Activated B cell treated with CpG ODN at 0.5 μM for 24 hours (primary cell): ENCODE results near the gene SLAMF6. TPM values are rescaled to one million over a fixed set of nuclear protein-coding genes. Genes with fewer than 3 reads are reported as not detected.
"Not testable (repeated sequence)": the region's sequence is repeated elsewhere in the genome, so short reads cannot be mapped to it uniquely, and the experiment has no call there.

ENCODE experiments used
- ATAC-seq: fragments of 200-7000 bp; cut with Tn5 transposase; one replicate; pipeline ENCODE4 v1.10.0; 2021; ENCODE audit warnings: low read depth, mild to moderate bottlenecking, moderate library complexity
- CTCF ChIA-PET: fragments of 350-600 bp; sonication (Branson Sonifier 250); formaldehyde crosslinking; loops from one replicate; lab custom pipeline; 2021; ENCODE audit warnings: antibody characterized with exemption; lab: Charles Lee
- POLR2A ChIA-PET: fragments of 350-600 bp; sonication (Branson Sonifier 250); formaldehyde crosslinking; loops from one replicate; lab custom pipeline; 2021; ENCODE audit warnings: antibody characterized with exemption; lab: Charles Lee
- DNase-seq: peaks from one replicate; pipeline ENCODE4 v3.0.0; 2022
- H3K27ac Mint-ChIP-seq: one replicate; pipeline ENCODE4 v1.8.0; 2020; ENCODE audit warnings: mixed read lengths
- H3K27me3 Mint-ChIP-seq: one replicate; pipeline ENCODE4 v1.8.0; 2021; ENCODE audit warnings: mixed read lengths
- H3K36me3 Mint-ChIP-seq: one replicate; pipeline ENCODE4 v1.8.0; 2021; ENCODE audit warnings: low read depth, mixed read lengths
- H3K4me1 Mint-ChIP-seq: one replicate; pipeline ENCODE4 v1.8.0; 2021; ENCODE audit warnings: mixed read lengths
- H3K4me3 Mint-ChIP-seq: one replicate; pipeline ENCODE4 v1.8.0; 2020; ENCODE audit warnings: mild to moderate bottlenecking, mixed read lengths
- H3K9me3 Mint-ChIP-seq: one replicate; pipeline ENCODE4 v1.8.0; 2020; ENCODE audit warnings: mixed read lengths
- CTCF ChIP-seq: fragments of 200-600 bp; IDR thresholded peaks from one replicate; pipeline ENCODE4 v1.8.0; 2022; ENCODE audit warnings: antibody characterized with exemption, mild to moderate bottlenecking
- intact Hi-C: fragments of 100-400 bp; cut with micrococcal nuclease; formaldehyde crosslinking; loops from one replicate; pipeline ENCODE4 v1.15.1; 2024
- total RNA-seq: library from RNA; stranded (reverse); gene quantifications from 2 replicates; pipeline ENCODE4 v1.2.3, GENCODE V29; 2022

The SLAMF6 gene
- total RNA-seq, 1 donor from 2014 or later = 31.2 TPM

- Mint-ChIP-seq H3K27me3 (no peaks in the 10 kb centered on the region), H3K4me1 (peaks cover 17% of the 10 kb centered on the region), H3K36me3 (peaks cover 9% of the 10 kb centered on the region), H3K9me3 (peaks cover 15% of the 10 kb centered on the region), H3K4me3 (no peak overlapping the region), H3K27ac (no peak overlapping the region)
- intact Hi-C loops = loop anchor here (1.0 kb wide), 1 partner anchor 9 kb away; no protein-coding TSS in a partner anchor
- no peak for TF ChIP-seq CTCF
- DNase-seq = no peak
- no peak for ATAC-seq
- ChIA-PET CTCF (interaction anchor here (0.7 kb wide), 1 partner anchor 71 kb away, joined by 3 read pairs; no protein-coding TSS in a partner anchor), POLR2A (interaction anchor here (0.5 kb wide), 1 partner anchor 11 kb away, joined by 3 read pairs; no protein-coding TSS in a partner anchor)
Measured at GRCh38 chr1:160534823-160535605, 12.0 kb upstream of the SLAMF6 start.

DNA sequence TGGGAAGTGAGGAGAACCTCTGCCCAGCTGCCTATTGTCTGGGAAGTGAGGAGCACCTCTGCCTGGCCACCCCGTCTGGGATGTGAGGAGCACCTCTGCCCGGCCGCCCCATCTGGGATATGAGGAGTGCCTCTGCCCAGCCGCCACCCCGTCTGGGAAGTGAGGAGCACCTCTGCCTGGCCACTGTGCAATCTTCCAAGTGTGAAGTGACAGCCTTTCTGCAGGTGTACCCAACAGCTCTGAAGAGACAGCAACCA is 9.4 kb upstream of the SLAMF6 start:
- POLR2A ChIA-PET, CTCF ChIA-PET, intact Hi-C loops, DNase-seq, ATAC-seq, H3K27ac Mint-ChIP-seq, H3K27me3 Mint-ChIP-seq, H3K4me3 Mint-ChIP-seq: not testable (repeated sequence)
- peaks cover 20% of the 10 kb centered on the region for H3K9me3 Mint-ChIP-seq
- peaks cover 19% of the 10 kb centered on the region for H3K4me1 Mint-ChIP-seq
- peaks cover 16% of the 10 kb centered on the region for H3K36me3 Mint-ChIP-seq

GRCh38 chr1:160531809-160532556 is 8.9 kb upstream of the SLAMF6 start:
- H3K36me3 Mint-ChIP-seq = peaks cover 18% of the 10 kb centered on the region
- H3K27ac Mint-ChIP-seq, ATAC-seq, POLR2A ChIA-PET, intact Hi-C loops, H3K27me3 Mint-ChIP-seq, H3K4me3 Mint-ChIP-seq, DNase-seq: not testable (repeated sequence)
- H3K9me3 Mint-ChIP-seq = peaks cover 20% of the 10 kb centered on the region
- CTCF ChIA-PET = interaction anchor here (0.7 kb wide), 1 partner anchor 15 kb away, joined by 3 read pairs; no protein-coding TSS in a partner anchor
- H3K4me1 Mint-ChIP-seq = peaks cover 19% of the 10 kb centered on the region

DNA sequence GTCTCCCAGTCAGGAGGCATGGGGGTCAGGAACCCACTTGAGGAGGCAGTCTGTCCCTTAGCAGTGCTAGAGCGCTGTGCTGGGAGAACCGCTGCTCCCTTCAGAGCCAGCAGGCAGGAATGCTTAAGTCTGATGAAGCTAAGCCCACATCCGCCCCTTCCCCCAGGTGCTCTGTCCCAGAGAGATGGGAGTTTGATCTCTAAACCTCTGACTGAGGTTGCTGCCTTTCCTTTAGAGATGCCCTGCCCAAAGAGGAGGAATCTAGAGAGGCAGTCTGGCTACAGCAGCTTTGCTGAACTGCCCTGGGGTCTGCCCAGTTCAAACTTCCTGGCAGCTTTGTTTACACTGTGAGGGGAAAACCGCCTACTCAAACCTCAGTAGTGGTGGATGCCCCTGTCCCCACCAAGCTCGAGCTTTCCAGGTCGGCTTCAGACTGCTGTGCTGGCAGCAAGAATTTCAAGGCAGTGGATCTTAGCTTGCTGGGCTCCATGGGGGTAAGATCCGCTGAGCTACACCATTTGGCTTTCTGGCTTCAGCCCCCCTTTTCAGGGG is 6.4 kb upstream of the SLAMF6 start:
- H3K36me3 Mint-ChIP-seq, H3K27ac Mint-ChIP-seq, intact Hi-C loops, H3K27me3 Mint-ChIP-seq, DNase-seq, ATAC-seq, H3K4me3 Mint-ChIP-seq: not testable (repeated sequence)
- Mint-ChIP-seq H3K4me1 (peaks cover 31% of the 10 kb centered on the region), H3K9me3 (peaks cover 13% of the 10 kb centered on the region)
- ChIA-PET POLR2A (interaction anchor here (0.6 to 2.8 kb wide), 3 partner anchors 10 to 20 kb away, joined by 3 to 11 read pairs (median 3); no protein-coding TSS in a partner anchor), CTCF (interaction anchor here (1.3 to 1.8 kb wide), 5 partner anchors 10 to 101 kb away, joined by 3 to 6 read pairs (median 3); no protein-coding TSS in a partner anchor)

DNA sequence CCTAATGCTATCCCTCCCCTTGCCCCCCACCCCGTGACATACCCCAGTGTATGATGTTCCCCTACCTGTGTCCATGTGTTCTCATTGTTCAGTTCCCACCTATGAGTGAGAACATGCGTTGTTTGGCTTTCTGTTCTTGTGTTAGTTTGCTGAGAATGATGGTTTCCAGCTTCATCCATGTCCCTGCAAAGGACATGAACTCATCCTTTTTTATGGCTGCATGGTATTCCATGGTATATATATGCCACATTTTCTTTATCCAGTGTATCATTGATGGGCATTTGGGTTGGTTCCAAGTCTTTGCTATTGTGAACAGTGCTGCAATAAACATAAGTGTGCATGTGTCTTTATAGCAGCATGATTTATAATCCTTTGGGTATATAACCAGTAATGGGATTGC is 734 bp upstream of the SLAMF6 start:
- not testable (repeated sequence) for DNase-seq, ATAC-seq, H3K4me3 Mint-ChIP-seq, H3K27me3 Mint-ChIP-seq
- H3K9me3 Mint-ChIP-seq = peaks cover 13% of the 10 kb centered on the region
- H3K4me1 Mint-ChIP-seq = peaks cover 69% of the 10 kb centered on the region
- peak overlapping the region; percentile 77 for H3K27ac Mint-ChIP-seq
- intact Hi-C loops = loop anchor here (1.0 to 5.0 kb wide), 3 partner anchors 8 to 71 kb away; no protein-coding TSS in a partner anchor
- peaks cover 25% of the 10 kb centered on the region for H3K36me3 Mint-ChIP-seq
- CTCF ChIA-PET = interaction anchor here (0.8 to 3.5 kb wide), 3 partner anchors 26 to 95 kb away, joined by 3 to 15 read pairs (median 6); no protein-coding TSS in a partner anchor
- POLR2A ChIA-PET = interaction anchor here (0.6 to 3.2 kb wide), 9 partner anchors 26 to 243 kb away, joined by 3 to 28 read pairs (median 4); partner anchors contain the start of gene SLAMF1

- intact Hi-C loops = loop anchor here (5.0 kb wide), 1 partner anchor 70 kb away; no protein-coding TSS in a partner anchor
- no peak for DNase-seq
- peaks cover 77% of the 10 kb centered on the region for H3K4me1 Mint-ChIP-seq
- H3K9me3 Mint-ChIP-seq = peaks cover 7% of the 10 kb centered on the region
- no peak for TF ChIP-seq CTCF
- peak overlapping the region; percentile 95 for H3K27ac Mint-ChIP-seq
- peaks cover 32% of the 10 kb centered on the region for H3K36me3 Mint-ChIP-seq
- ChIA-PET POLR2A (interaction anchor here (0.5 to 3.2 kb wide), 16 partner anchors 18 to 125 kb away, joined by 3 to 28 read pairs (median 3); partner anchors contain the start of gene SLAMF1), CTCF (interaction anchor here (1.1 to 3.5 kb wide), 6 partner anchors 18 to 93 kb away, joined by 3 to 15 read pairs (median 5); no protein-coding TSS in a partner anchor)
- H3K4me3 Mint-ChIP-seq = peak overlapping the region; percentile 97
- H3K27me3 Mint-ChIP-seq = no peaks in the 10 kb centered on the region
- peak; percentile 23 for ATAC-seq
Measured at GRCh38 chr1:160522136-160522535, 919 bp downstream of the SLAMF6 start.
